Endothelial cell of umbilical vein (primary cell): Measurements from ENCODE around the gene COL23A1. TPM values are rescaled to one million over a fixed set of nuclear protein-coding genes. Genes with fewer than 3 reads are reported as not detected.

Source experiments
- BruUV-seq: library from RNA; stranded (reverse); fragments of 400-500 nt; replicated peaks from 2 replicates; lab custom pipeline; 2021; lab: Mats Ljungman, UMichigan
- CTCF ChIA-PET: fragments of 300-600, 350-600 bp; sonication (Branson Sonifier 250); formaldehyde crosslinking; loops from one replicate; lab custom pipeline; 2021; ENCODE audit warnings: antibody characterized with exemption, inconsistent platforms; lab: Charles Lee
- POLR2A ChIA-PET: fragments of 300-600, 350-600 bp; sonication (Branson Sonifier 250); formaldehyde crosslinking; loops from one replicate; lab custom pipeline; 2021; ENCODE audit warnings: antibody characterized with exemption, inconsistent platforms; lab: Charles Lee
- DNase-seq: peaks from one replicate; pipeline ENCODE4 v3.0.0-alpha.2; 2011; ENCODE audit warnings: low read depth, low spot score
- FAIRE-seq: peaks from 2 replicates; lab custom pipeline; 2011; peaks lifted over from hg19 to GRCh38; lab: Jason Lieb, UNC
- H2AFZ ChIP-seq: 2 replicates; pipeline ENCODE4 v1.6.0; 2012; ENCODE audit warnings: low read depth, low read length, control low read depth, inconsistent platforms
- H3K27ac ChIP-seq: 2 replicates; pipeline ENCODE4 v1.5.1; 2011; ENCODE audit warnings: low read depth, mild to moderate bottlenecking, control low read depth, low read length, moderate library complexity; ENCODE audit not compliant: insufficient read depth
- H3K27me3 ChIP-seq, 2 experiments: 2 replicates each; pipeline versions ENCODE4 v1.6.0 to v1.6.1; 2011; ENCODE audit warnings: low read length in 2 of 2, mixed read lengths in 1 of 2; ENCODE audit not compliant: control insufficient read depth in 2 of 2, insufficient read depth in 2 of 2
- H3K36me3 ChIP-seq, 2 experiments: 2 replicates in 1 of 2; 3 replicates in 1 of 2; pipeline ENCODE4 v1.5.1; 2011; ENCODE audit warnings: low read length in 2 of 2, mild to moderate bottlenecking in 1 of 2, moderate library complexity in 1 of 2; ENCODE audit not compliant: control insufficient read depth in 2 of 2, insufficient read depth in 2 of 2; ENCODE audit errors: extremely low read depth in 1 of 2
- H3K4me1 ChIP-seq: 3 replicates; pipeline ENCODE4 v1.5.1; 2011; ENCODE audit warnings: mild to moderate bottlenecking, low read length; ENCODE audit not compliant: control insufficient read depth, insufficient read depth; ENCODE audit errors: extremely low read depth
- H3K4me2 ChIP-seq: 2 replicates; pipeline ENCODE4 v1.6.1; 2011; ENCODE audit warnings: low read length, control low read depth, mixed read lengths; ENCODE audit not compliant: insufficient read depth
- H3K4me3 ChIP-seq, 3 experiments: fragments of 200-600 bp in 1 of 3; sonication (generic), shearing (Covaris generic) in 1 of 3; replicated peaks in 1 of 3; 2 replicates each; pipeline ENCODE4 v1.5.1; 2011 to 2016; ENCODE audit warnings: control low read depth in 3 of 3, low read length in 3 of 3, mild to moderate bottlenecking in 2 of 3, inconsistent platforms in 1 of 3, low read depth in 1 of 3, moderate library complexity in 1 of 3; ENCODE audit not compliant: insufficient read depth in 1 of 3
- H3K79me2 ChIP-seq: 2 replicates; pipeline ENCODE4 v1.6.0; 2012; ENCODE audit warnings: low read length, inconsistent platforms; ENCODE audit not compliant: control insufficient read depth, insufficient read depth
- H3K9ac ChIP-seq: replicated peaks from 2 replicates; pipeline ENCODE3; 2011; ENCODE audit warnings: low read length, control low read depth; ENCODE audit not compliant: insufficient read depth; ENCODE audit errors: extremely low read depth
- H3K9me1 ChIP-seq: replicated peaks from 3 replicates; pipeline ENCODE4 v1.6.0; 2011; ENCODE audit warnings: mild to moderate bottlenecking, low read length; ENCODE audit not compliant: control insufficient read depth, insufficient read depth; ENCODE audit errors: extremely low read depth
- H3K9me3 ChIP-seq: replicated peaks from 2 replicates; pipeline ENCODE4 v1.5.1; 2012; ENCODE audit warnings: low read length, inconsistent platforms; ENCODE audit not compliant: control insufficient read depth, insufficient read depth
- H4K20me1 ChIP-seq: replicated peaks from 2 replicates; pipeline ENCODE3; 2011; ENCODE audit warnings: mild to moderate bottlenecking, low read length; ENCODE audit not compliant: control insufficient read depth, insufficient read depth; ENCODE audit errors: extremely low read depth
- EZH2 ChIP-seq: IDR thresholded peaks from 2 replicates; pipeline ENCODE4 v1.6.1; 2012; ENCODE audit warnings: borderline replicate concordance, low read depth, mild to moderate bottlenecking, moderate library complexity, low read length, inconsistent platforms; ENCODE audit not compliant: severe bottlenecking
- FOS ChIP-seq: IDR thresholded peaks from 2 replicates; pipeline ENCODE4 v1.6.1; 2011; ENCODE audit warnings: mild to moderate bottlenecking, low read length, moderate library complexity, borderline replicate concordance; ENCODE audit not compliant: insufficient read depth
- GATA2 ChIP-seq: IDR thresholded peaks from 2 replicates; pipeline ENCODE4 v1.7.0; 2011; ENCODE audit warnings: low read depth, mild to moderate bottlenecking, moderate library complexity, mixed read lengths, low read length; ENCODE audit not compliant: insufficient read length, insufficient read depth
- JUN ChIP-seq: IDR thresholded peaks from 2 replicates; pipeline ENCODE4 v1.6.1; 2011; ENCODE audit warnings: borderline replicate concordance, low read depth; ENCODE audit not compliant: insufficient read length, insufficient read depth
- MAX ChIP-seq: IDR thresholded peaks from 2 replicates; pipeline ENCODE4 v1.6.1; 2011; ENCODE audit not compliant: insufficient read depth, insufficient read length
- MYC ChIP-seq: IDR thresholded peaks from one replicate; pipeline ENCODE4 v1.6.1; 2011; ENCODE audit warnings: mild to moderate bottlenecking, low read depth, low read length
- POLR2A ChIP-seq: IDR thresholded peaks from 2 replicates; pipeline ENCODE4 v1.6.1; 2012; ENCODE audit warnings: low read depth, mild to moderate bottlenecking, control low read depth, low read length
- POLR2AphosphoS5 ChIP-seq: IDR thresholded peaks from 2 replicates; pipeline ENCODE4 v1.6.1; 2012; ENCODE audit warnings: low read depth, mild to moderate bottlenecking, control low read depth, low read length, moderate library complexity; ENCODE audit not compliant: insufficient read depth
- dilution Hi-C: fragments of 300-500 bp; cut with MboI; formaldehyde crosslinking; loops from one replicate; pipeline ENCODE4 v1.15.0; 2019; ENCODE audit warnings: low sequenced_read_pairs; ENCODE audit not compliant: extremely low pct_ligation_motif_present
- intact Hi-C: fragments of 100-400 bp; cut with micrococcal nuclease; formaldehyde crosslinking; loops from one replicate; pipeline ENCODE4 v1.10.0; 2022
- polyA plus RNA-seq, 4 experiments: library from polyadenylated mRNA; depleted of rRNA in 3 of 4; stranded (reverse) in 3 of 4; unstranded in 1 of 4; fragments of >200 nt; gene quantifications; 2 replicates each; pipeline versions ENCODE4 v1.2.1 to v1.2.3, GENCODE V29; 2011 to 2012; ENCODE audit warnings: missing spikeins in 1 of 4
- total RNA-seq: library from RNA; stranded (reverse); gene quantifications from 2 replicates; pipeline ENCODE4 v1.2.3, GENCODE V29; 2021
- TF ChIP-seq, protein P1 (sequence below), 2 donors: IDR thresholded peaks; 1 replicate in 1 of 2; 2 replicates in 1 of 2; pipeline ENCODE4 v1.5.1; 2011; ENCODE audit warnings: low read length in 2 of 2, mild to moderate bottlenecking in 2 of 2, moderate library complexity in 2 of 2, control low read depth in 1 of 2, inconsistent platforms in 1 of 2, low read depth in 1 of 2; ENCODE audit not compliant: insufficient read depth in 1 of 2; ENCODE audit errors: extremely low read depth in 1 of 2

COL23A1 gene
- total and polyA plus RNA-seq, 2 donors (not counting 3 experiments of a cell fraction or from before 2014, with no cell fraction given) = not detected

DNA sequence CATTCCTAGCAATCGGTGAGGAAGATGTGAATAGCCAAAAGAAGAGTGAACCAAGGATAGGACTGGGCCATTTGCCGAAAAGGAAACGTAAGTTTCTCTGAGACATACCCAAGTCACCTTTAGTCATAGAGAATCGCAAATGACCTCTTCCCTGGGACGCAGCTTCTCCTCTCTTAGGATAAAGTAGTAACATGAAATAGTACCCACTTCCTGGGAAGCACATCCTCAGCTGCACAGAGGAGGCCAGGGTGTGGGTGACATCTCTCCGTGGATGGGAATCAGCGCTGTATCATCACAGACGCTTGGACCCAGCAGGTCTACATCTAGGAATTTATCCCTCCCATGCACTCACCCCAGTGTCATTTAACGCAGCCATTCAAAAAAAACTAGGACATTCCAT lies 236.7 kb downstream of the COL23A1 start:
- Histone ChIP-seq H3K4me3 (no peak overlapping the region), H3K27ac (no peak overlapping the region), H4K20me1 (no peaks in the 10 kb centered on the region), H3K9ac (no peak overlapping the region), H3K9me3 (no peaks in the 10 kb centered on the region), H3K36me3 (no peaks in the 10 kb centered on the region), H3K27me3 (no peaks in the 10 kb centered on the region), H3K4me1 (no peaks in the 10 kb centered on the region), H3K4me2 (no peak overlapping the region), H3K79me2 (no peaks in the 10 kb centered on the region), H2AFZ (no peak overlapping the region), H3K9me1 (no peaks in the 10 kb centered on the region)
- TF ChIP-seq JUN (no peak), MYC (no peak), MAX (no peak), EZH2 (no peak), GATA2 (no peak), POLR2AphosphoS5 (no peak), POLR2A (no peak), FOS (no peak)
- TF ChIP-seq, protein P1, sequence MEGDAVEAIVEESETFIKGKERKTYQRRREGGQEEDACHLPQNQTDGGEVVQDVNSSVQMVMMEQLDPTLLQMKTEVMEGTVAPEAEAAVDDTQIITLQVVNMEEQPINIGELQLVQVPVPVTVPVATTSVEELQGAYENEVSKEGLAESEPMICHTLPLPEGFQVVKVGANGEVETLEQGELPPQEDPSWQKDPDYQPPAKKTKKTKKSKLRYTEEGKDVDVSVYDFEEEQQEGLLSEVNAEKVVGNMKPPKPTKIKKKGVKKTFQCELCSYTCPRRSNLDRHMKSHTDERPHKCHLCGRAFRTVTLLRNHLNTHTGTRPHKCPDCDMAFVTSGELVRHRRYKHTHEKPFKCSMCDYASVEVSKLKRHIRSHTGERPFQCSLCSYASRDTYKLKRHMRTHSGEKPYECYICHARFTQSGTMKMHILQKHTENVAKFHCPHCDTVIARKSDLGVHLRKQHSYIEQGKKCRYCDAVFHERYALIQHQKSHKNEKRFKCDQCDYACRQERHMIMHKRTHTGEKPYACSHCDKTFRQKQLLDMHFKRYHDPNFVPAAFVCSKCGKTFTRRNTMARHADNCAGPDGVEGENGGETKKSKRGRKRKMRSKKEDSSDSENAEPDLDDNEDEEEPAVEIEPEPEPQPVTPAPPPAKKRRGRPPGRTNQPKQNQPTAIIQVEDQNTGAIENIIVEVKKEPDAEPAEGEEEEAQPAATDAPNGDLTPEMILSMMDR (IDR thresholded peaks at IDR 0.05; ENCODE audit: extremely low read depth in 1 of 2, insufficient read depth in 1 of 2, low read depth in 1 of 2, low read length in 2 of 2) = no peak
- DNase-seq = no peak
- FAIRE-seq = no peak
- dilution Hi-C loops = no loop called here
- intact Hi-C loops = no loop called here
- CTCF ChIA-PET = no interaction called here
- POLR2A ChIA-PET = no interaction called here
- no TSS peak for BruUV-seq
